HAP-1 (cell line): ENCODE data around the gene AMPD3.

ENCODE experiments used
- DNase-seq, 2 experiments: peaks; one replicate each; pipeline ENCODE4 v3.0.0-alpha.2; 2016 to 2020; ENCODE audit warnings: low spot score in 2 of 2
- H3K27me3 ChIP-seq: fragments of 250-450 bp; sonication (Bioruptor Pico); 2 replicates; pipeline ENCODE4 v1.5.1; 2020; ENCODE audit warnings: low read depth, mild to moderate bottlenecking, moderate library complexity
- H3K36me3 ChIP-seq: fragments of 250-450 bp; sonication (Bioruptor Pico); replicated peaks from 2 replicates; pipeline ENCODE4 v1.5.1; 2020; ENCODE audit warnings: mild to moderate bottlenecking
- H3K4me1 ChIP-seq: fragments of 250-450 bp; sonication (Bioruptor Pico); 2 replicates; pipeline ENCODE4 v1.5.1; 2020; ENCODE audit warnings: mild to moderate bottlenecking
- H3K4me3 ChIP-seq: fragments of 250-450 bp; sonication (Bioruptor Pico); 2 replicates; pipeline ENCODE4 v1.5.1; 2020; ENCODE audit warnings: mild to moderate bottlenecking, moderate library complexity
- H3K9me3 ChIP-seq: fragments of 250-450 bp; sonication (Bioruptor Pico); 2 replicates; pipeline ENCODE4 v1.5.1; 2020; ENCODE audit warnings: mild to moderate bottlenecking, moderate library complexity
- in situ Hi-C: fragments of 300-500 bp; cut with MboI; formaldehyde crosslinking; loops from 3 replicates; pipeline ENCODE4 v1.14.3; 2020; ENCODE audit warnings: low sequenced_read_pairs, inconsistent platforms, mixed read lengths

The AMPD3 gene

GRCh38 chr11:10493041-10493663 lies 38.1 kb downstream of the AMPD3 start:
- Histone ChIP-seq H3K4me3 (no peak overlapping the region), H3K9me3 (no peaks in the 10 kb centered on the region), H3K27me3 (no peaks in the 10 kb centered on the region), H3K36me3 (no peaks in the 10 kb centered on the region), H3K4me1 (no peaks in the 10 kb centered on the region)
- in situ Hi-C loops, result no loop called here
- DNase-seq, result peak in 1 of 2 experiments; percentile 3

GRCh38 chr11:10494636-10495463 lies 39.8 kb downstream of the AMPD3 start:
- in situ Hi-C loops, result no loop called here
- H3K4me1 ChIP-seq, result no peaks in the 10 kb centered on the region
- DNase-seq, result peak in 1 of 2 experiments; percentile 3
- H3K4me3 ChIP-seq, result no peak overlapping the region
- H3K27me3 ChIP-seq, result no peaks in the 10 kb centered on the region
- no peaks in the 10 kb centered on the region for H3K36me3 ChIP-seq
- H3K9me3 ChIP-seq, result no peaks in the 10 kb centered on the region

- Histone ChIP-seq H3K4me1 (no peaks in the 10 kb centered on the region), H3K36me3 (no peaks in the 10 kb centered on the region), H3K9me3 (no peaks in the 10 kb centered on the region), H3K27me3 (no peaks in the 10 kb centered on the region), H3K4me3 (no peak overlapping the region)
- DNase-seq, result peak in 1 of 2 experiments; percentile 2
- in situ Hi-C loops, result no loop called here
Observed at GRCh38 chr11:10495464-10495786, 40.4 kb downstream of the AMPD3 start.

- no peak for DNase-seq
- Histone ChIP-seq H3K36me3 (no peaks in the 10 kb centered on the region), H3K4me3 (no peak overlapping the region), H3K27me3 (no peaks in the 10 kb centered on the region), H3K9me3 (no peaks in the 10 kb centered on the region), H3K4me1 (no peaks in the 10 kb centered on the region)
- in situ Hi-C loops, result no loop called here
Observed at GRCh38 chr11:10496296-10496936, 41.4 kb downstream of the AMPD3 start.

- no peak overlapping the region for H3K4me3 ChIP-seq
- H3K4me1 ChIP-seq, result no peaks in the 10 kb centered on the region
- H3K27me3 ChIP-seq, result no peaks in the 10 kb centered on the region
- no peak for DNase-seq
- H3K9me3 ChIP-seq, result no peaks in the 10 kb centered on the region
- in situ Hi-C loops, result no loop called here
- no peaks in the 10 kb centered on the region for H3K36me3 ChIP-seq
Observed at GRCh38 chr11:10497371-10498021, 42.4 kb downstream of the AMPD3 start.

GRCh38 chr11:10498022-10498400 lies 42.9 kb downstream of the AMPD3 start:
- Histone ChIP-seq H3K4me3 (no peak overlapping the region), H3K36me3 (no peaks in the 10 kb centered on the region), H3K4me1 (no peaks in the 10 kb centered on the region), H3K27me3 (no peaks in the 10 kb centered on the region), H3K9me3 (no peaks in the 10 kb centered on the region)
- in situ Hi-C loops, result no loop called here
- no peak for DNase-seq

- Histone ChIP-seq H3K9me3 (no peaks in the 10 kb centered on the region), H3K27me3 (no peaks in the 10 kb centered on the region), H3K4me1 (no peaks in the 10 kb centered on the region), H3K36me3 (no peaks in the 10 kb centered on the region), H3K4me3 (no peak overlapping the region)
- in situ Hi-C loops, result no loop called here
- DNase-seq, result no peak
Observed at GRCh38 chr11:10498426-10499250, 43.6 kb downstream of the AMPD3 start.

GRCh38 chr11:10499452-10499851 lies 44.4 kb downstream of the AMPD3 start:
- no peaks in the 10 kb centered on the region for H3K9me3 ChIP-seq
- H3K4me1 ChIP-seq, result no peaks in the 10 kb centered on the region
- no peak for DNase-seq
- in situ Hi-C loops, result no loop called here
- H3K36me3 ChIP-seq, result no peaks in the 10 kb centered on the region
- H3K27me3 ChIP-seq, result no peaks in the 10 kb centered on the region
- H3K4me3 ChIP-seq, result no peak overlapping the region

GRCh38 chr11:10499874-10500601 lies 45.0 kb downstream of the AMPD3 start:
- H3K4me3 ChIP-seq, result no peak overlapping the region
- in situ Hi-C loops, result no loop called here
- no peaks in the 10 kb centered on the region for H3K36me3 ChIP-seq
- no peak for DNase-seq
- no peaks in the 10 kb centered on the region for H3K4me1 ChIP-seq
- H3K9me3 ChIP-seq, result no peaks in the 10 kb centered on the region
- no peaks in the 10 kb centered on the region for H3K27me3 ChIP-seq

GRCh38 chr11:10500757-10501684 lies 46.0 kb downstream of the AMPD3 start:
- H3K9me3 ChIP-seq, result no peaks in the 10 kb centered on the region
- no peak for DNase-seq
- no peak overlapping the region for H3K4me3 ChIP-seq
- no peaks in the 10 kb centered on the region for H3K36me3 ChIP-seq
- in situ Hi-C loops, result no loop called here
- H3K4me1 ChIP-seq, result no peaks in the 10 kb centered on the region
- no peaks in the 10 kb centered on the region for H3K27me3 ChIP-seq

- in situ Hi-C loops, result no loop called here
- no peaks in the 10 kb centered on the region for H3K9me3 ChIP-seq
- no peaks in the 10 kb centered on the region for H3K27me3 ChIP-seq
- no peak overlapping the region for H3K4me3 ChIP-seq
- DNase-seq, result no peak
- no peaks in the 10 kb centered on the region; the same call in 1 of the 2 replicates for H3K4me1 ChIP-seq
- no peaks in the 10 kb centered on the region for H3K36me3 ChIP-seq
Observed at GRCh38 chr11:10502065-10502680, 47.1 kb downstream of the AMPD3 start.

GRCh38 chr11:10502770-10503169 lies 47.7 kb downstream of the AMPD3 start:
- H3K9me3 ChIP-seq, result no peaks in the 10 kb centered on the region
- in situ Hi-C loops, result no loop called here
- H3K36me3 ChIP-seq, result no peaks in the 10 kb centered on the region
- H3K4me3 ChIP-seq, result no peak overlapping the region
- H3K4me1 ChIP-seq, result no peaks in the 10 kb centered on the region; the same call in 1 of the 2 replicates
- no peaks in the 10 kb centered on the region for H3K27me3 ChIP-seq
- no peak for DNase-seq
